MCF 10A (cell line): ENCODE measurements around the gene RPL7L1. TPM values are rescaled to one million over a fixed set of nuclear protein-coding genes. Genes with fewer than 3 reads are reported as not detected.

Experiments
- Bru-seq: library from RNA; stranded (reverse); fragments of 400-500 nt; gene quantifications from one replicate; lab custom pipeline; 2021; lab: Mats Ljungman, UMichigan
- BruChase-seq, 2 experiments: library from RNA; stranded (reverse); fragments of 400-500 nt; gene quantifications; one replicate each; lab custom pipeline; 2021; lab: Mats Ljungman, UMichigan
- BruUV-seq: library from RNA; stranded (reverse); fragments of 400-500 nt; replicated peaks from 2 replicates; lab custom pipeline; 2021; lab: Mats Ljungman, UMichigan
- CTCF ChIA-PET: fragments of 300-600 bp; sonication (Branson Sonifier 250); formaldehyde crosslinking; extraction: SDS; loops from one replicate; lab custom pipeline; 2021; ENCODE audit warnings: antibody characterized with exemption, inconsistent platforms; lab: Yijun Ruan, JAX
- POLR2A ChIA-PET: fragments of 300-600, 350-650 bp; sonication (Branson Sonifier 250); formaldehyde crosslinking; extraction: SDS; loops from one replicate; lab custom pipeline; 2020; ENCODE audit warnings: antibody characterized with exemption, inconsistent platforms; lab: Yijun Ruan, JAX
- DNase-seq: peaks from one replicate; pipeline ENCODE4 v3.0.0-alpha.2; 2018; ENCODE audit not compliant: unreplicated experiment
- H3K27ac Mint-ChIP-seq: one replicate; pipeline ENCODE4 v1.8.0; 2022; ENCODE audit warnings: mild to moderate bottlenecking, low read depth, mixed read lengths; ENCODE audit not compliant: unreplicated experiment
- H3K27me3 Mint-ChIP-seq: one replicate; pipeline ENCODE4 v1.8.0; 2022; ENCODE audit warnings: mixed read lengths; ENCODE audit not compliant: insufficient read depth, unreplicated experiment
- H3K36me3 Mint-ChIP-seq: one replicate; pipeline ENCODE4 v1.8.0; 2022; ENCODE audit warnings: mild to moderate bottlenecking, moderate library complexity, mixed read lengths; ENCODE audit not compliant: insufficient read depth, unreplicated experiment
- H3K4me1 Mint-ChIP-seq: one replicate; pipeline ENCODE4 v1.8.0; 2022; ENCODE audit warnings: mixed read lengths; ENCODE audit not compliant: insufficient read depth, unreplicated experiment
- H3K4me3 Mint-ChIP-seq: one replicate; pipeline ENCODE4 v1.8.0; 2022; ENCODE audit warnings: mild to moderate bottlenecking, moderate library complexity, mixed read lengths; ENCODE audit not compliant: unreplicated experiment
- H3K9me3 Mint-ChIP-seq: one replicate; pipeline ENCODE4 v1.8.0; 2022; ENCODE audit warnings: mixed read lengths; ENCODE audit not compliant: unreplicated experiment
- CTCF ChIP-seq: fragments of 200-600 bp; IDR thresholded peaks from one replicate; pipeline ENCODE4 v1.8.0; 2022; ENCODE audit warnings: antibody characterized with exemption, mild to moderate bottlenecking; ENCODE audit not compliant: unreplicated experiment
- intact Hi-C: fragments of 100-400 bp; cut with micrococcal nuclease; formaldehyde crosslinking; loops from 2 replicates; pipeline ENCODE4 v1.14.1; 2022
- long read RNA-seq: library from polyadenylated mRNA; stranded (forward); transcript quantifications from one replicate; pipeline ENCODE4 v2.0.0, GENCODE V29; 2022
- total RNA-seq: library from RNA; stranded (reverse); gene quantifications from 2 replicates; pipeline ENCODE4 v1.2.3, GENCODE V29; 2022

The RPL7L1 gene
- 121 and 123 TPM in 2 replicates for total RNA-seq
- percentile 97 among the genes with signal in this experiment for Bru-seq, nascent RNA
- percentile 99 among the genes with signal in this experiment for BruChase-seq, experiment 1, labeled RNA remaining after a 6-hour chase
- BruChase-seq, experiment 2, labeled RNA remaining after a 2-hour chase: percentile 99 among the genes with signal in this experiment
- long read RNA-seq, full-length matches to known transcripts: 101 of 171 reads
- long read RNA-seq, partial matches to known transcripts: 17 of 171 reads
- long read RNA-seq, other reads (novel, unspliced or antisense): 53 of 171 reads

- intact Hi-C loops: loop anchor here (5.0 to 10.0 kb wide), 3 partner anchors 315 to 802 kb away; partner anchors contain the start of gene UBR2
- H3K4me3 Mint-ChIP-seq: peak within 1 kb of the TSS; percentile 98
- H3K9me3 Mint-ChIP-seq: no peaks in the 10 kb centered on the region
- H3K27ac Mint-ChIP-seq: peak within 1 kb of the TSS; percentile 100
- peaks cover 62% of the 10 kb centered on the region for H3K36me3 Mint-ChIP-seq
- peak; percentile 93 for DNase-seq
- H3K4me1 Mint-ChIP-seq: peaks cover 14% of the 10 kb centered on the region
- no peaks in the 10 kb centered on the region for H3K27me3 Mint-ChIP-seq
- TSS peak; percentile 96 for BruUV-seq
- CTCF ChIA-PET: interaction anchor here (0.6 to 3.7 kb wide), 10 partner anchors 22 to 218 kb away, joined by 3 to 31 read pairs (median 6); partner anchors contain the start of gene BICRAL
- POLR2A ChIA-PET: interaction anchor here (0.5 to 6.6 kb wide), 31 partner anchors 9 to 959 kb away, joined by 3 to 89 read pairs (median 3); partner anchors contain the start of genes BICRAL, BYSL, KLC4 and MED20
- TF ChIP-seq CTCF: no peak
Observed at GRCh38 chr6:42879372-42880239, at the start of gene RPL7L1. TSS of gene RPL7L1 (plus strand) at chr6:42879616. CDS start at chr6:42879911, 295 bp downstream.

- CTCF ChIA-PET: interaction anchor here (1.2 to 1.7 kb wide), 2 partner anchors 20 to 47 kb away, joined by 5 to 11 read pairs; no protein-coding TSS in a partner anchor
- Mint-ChIP-seq H3K9me3 (no peaks in the 10 kb centered on the region), H3K4me3 (no peak overlapping the region), H3K27me3 (no peaks in the 10 kb centered on the region), H3K4me1 (no peaks in the 10 kb centered on the region), H3K36me3 (peaks cover 44% of the 10 kb centered on the region), H3K27ac (peak overlapping the region; percentile 23)
- no TSS peak for BruUV-seq
- no peak for TF ChIP-seq CTCF
- POLR2A ChIA-PET: interaction anchor here (1.0 to 1.4 kb wide), 3 partner anchors 13 to 38 kb away, joined by 3 read pairs; no protein-coding TSS in a partner anchor
- no peak for DNase-seq
- intact Hi-C loops: no loop called here
Observed at GRCh38 chr6:42831237-42831636, 48.2 kb upstream of the RPL7L1 start.

- Mint-ChIP-seq H3K27ac (no peak overlapping the region), H3K27me3 (no peaks in the 10 kb centered on the region), H3K9me3 (no peaks in the 10 kb centered on the region), H3K36me3 (peaks cover 24% of the 10 kb centered on the region), H3K4me3 (no peak overlapping the region), H3K4me1 (no peaks in the 10 kb centered on the region)
- intact Hi-C loops: no loop called here
- no TSS peak for BruUV-seq
- DNase-seq: no peak
- CTCF ChIA-PET: interaction anchor here (0.6 kb wide), 1 partner anchor 172 kb away, joined by 3 read pairs; no protein-coding TSS in a partner anchor
- TF ChIP-seq CTCF: no peak
- POLR2A ChIA-PET: interaction anchor here (0.7 kb wide), 1 partner anchor 20 kb away, joined by 3 read pairs; no protein-coding TSS in a partner anchor
Observed at GRCh38 chr6:42834056-42834455, 45.4 kb upstream of the RPL7L1 start.
